Brain microvascular endothelial cell (primary cell): ENCODE results near the gene COL24A1.
"Not testable (repeated sequence)": the region's sequence is repeated elsewhere in the genome, so short reads cannot be mapped to it uniquely, and the experiment has no call there.

Source experiments
- DNase-seq: peaks from one replicate; pipeline ENCODE4 v3.0.0-alpha.2; 2020
- H3K27ac ChIP-seq: fragments of 250-450 bp; sonication (Bioruptor Pico); 2 replicates; pipeline ENCODE4 v1.5.1; 2020; ENCODE audit warnings: mild to moderate bottlenecking, moderate library complexity
- H3K27me3 ChIP-seq: fragments of 250-450 bp; sonication (Bioruptor Pico); replicated peaks from 2 replicates; pipeline ENCODE4 v1.5.1; 2020; ENCODE audit warnings: mild to moderate bottlenecking
- H3K36me3 ChIP-seq: fragments of 250-450 bp; sonication (Bioruptor Pico); replicated peaks from 2 replicates; pipeline ENCODE4 v1.5.1; 2020; ENCODE audit warnings: mild to moderate bottlenecking
- H3K4me3 ChIP-seq: 2 replicates; pipeline ENCODE4 v1.5.1; 2011; ENCODE audit warnings: low read depth, mild to moderate bottlenecking, control low read depth, low read length, moderate library complexity
- CTCF ChIP-seq: IDR thresholded peaks from 2 replicates; pipeline ENCODE4 v1.5.1; 2011; ENCODE audit warnings: low read depth, mild to moderate bottlenecking, moderate library complexity, low read length, control low read depth, inconsistent platforms; ENCODE audit errors: missing control alignments
- in situ Hi-C: cut with HindIII; loops from 2 replicates; pipeline ENCODE4 v1.10.0; 2017; ENCODE audit warnings: low sequenced_read_pairs, low pct_ligation_motif_present

COL24A1 gene

DNA sequence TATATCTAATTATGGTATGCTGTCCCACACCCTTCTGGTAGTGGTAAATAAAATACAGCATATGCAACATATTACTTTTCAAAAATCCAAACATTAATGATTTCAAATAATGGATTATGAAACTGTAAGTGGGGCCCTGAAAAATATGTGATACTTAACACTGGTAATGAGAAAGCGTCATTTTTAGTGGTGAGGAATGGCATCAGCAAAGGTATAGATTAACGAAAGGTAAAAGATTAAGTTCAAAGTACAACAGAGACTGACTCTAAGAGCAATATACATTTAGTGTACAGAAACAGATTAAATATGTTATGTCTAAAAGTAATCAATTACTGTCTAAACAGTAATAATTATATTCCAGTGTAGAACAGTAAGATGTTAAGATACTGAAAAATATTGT is 194.1 kb downstream of the COL24A1 start:
- no peak for TF ChIP-seq CTCF
- no peaks in the 10 kb centered on the region for H3K36me3 ChIP-seq
- no peak overlapping the region for H3K27ac ChIP-seq
- no peak for DNase-seq
- H3K4me3 ChIP-seq = no peak overlapping the region
- in situ Hi-C loops = no loop called here
- no peaks in the 10 kb centered on the region for H3K27me3 ChIP-seq

- Histone ChIP-seq H3K36me3 (no peaks in the 10 kb centered on the region), H3K4me3 (no peak overlapping the region), H3K27ac (no peak overlapping the region), H3K27me3 (no peaks in the 10 kb centered on the region)
- no peak for TF ChIP-seq CTCF
- in situ Hi-C loops = no loop called here
- DNase-seq = no peak
Observed at GRCh38 chr1:85957760-85958159, 198.8 kb downstream of the COL24A1 start.

DNA sequence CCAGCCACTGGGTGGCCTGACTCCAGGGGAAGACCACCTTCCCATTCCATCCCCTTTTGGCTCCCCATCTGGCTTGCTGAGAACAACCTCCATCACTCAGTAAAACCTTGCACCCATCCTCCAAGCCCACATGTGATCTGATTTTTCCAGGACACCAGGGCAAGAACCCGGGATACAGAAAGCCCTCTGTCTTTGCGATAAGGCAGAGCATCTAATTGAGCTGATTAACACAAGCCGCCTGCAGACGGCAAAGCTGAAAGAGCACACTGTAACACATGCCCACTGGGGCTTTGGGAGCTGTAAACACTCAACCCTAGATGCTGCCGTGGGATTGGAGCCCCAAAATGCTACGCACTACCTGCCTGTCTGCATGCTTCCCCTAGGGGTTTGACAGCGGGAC is 201.4 kb downstream of the COL24A1 start:
- H3K27ac ChIP-seq, H3K27me3 ChIP-seq, H3K36me3 ChIP-seq, H3K4me3 ChIP-seq, in situ Hi-C loops, DNase-seq: not testable (repeated sequence)

DNA sequence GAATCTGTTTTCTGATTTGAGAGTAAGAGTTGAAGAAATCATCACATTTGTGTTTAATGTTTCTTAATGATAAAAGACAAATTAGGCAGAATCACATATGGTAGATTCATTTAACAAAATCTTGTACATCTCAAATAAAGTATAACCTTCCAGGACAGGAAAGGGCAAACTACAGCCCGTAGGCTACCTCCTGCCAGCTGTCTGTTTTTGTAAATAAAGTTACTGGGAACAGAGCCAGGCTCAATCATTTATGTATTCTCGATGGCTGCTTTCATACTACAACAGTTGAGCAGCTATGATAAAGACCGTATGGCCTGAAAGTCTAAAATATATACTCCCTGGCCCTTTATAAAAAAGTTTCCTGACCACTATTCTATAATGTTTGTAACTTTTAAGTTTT is 204.1 kb downstream of the COL24A1 start:
- no peaks in the 10 kb centered on the region for H3K36me3 ChIP-seq
- H3K4me3 ChIP-seq = no peak overlapping the region
- in situ Hi-C loops = no loop called here
- no peak overlapping the region for H3K27ac ChIP-seq
- no peak for DNase-seq
- no peak for TF ChIP-seq CTCF
- no peaks in the 10 kb centered on the region for H3K27me3 ChIP-seq

- H3K27me3 ChIP-seq = no peaks in the 10 kb centered on the region
- no peak for TF ChIP-seq CTCF
- H3K4me3 ChIP-seq = no peak overlapping the region
- DNase-seq = no peak
- in situ Hi-C loops = no loop called here
- no peak overlapping the region for H3K27ac ChIP-seq
- no peaks in the 10 kb centered on the region for H3K36me3 ChIP-seq
Observed at GRCh38 chr1:85947186-85947585, 209.4 kb downstream of the COL24A1 start.

DNA sequence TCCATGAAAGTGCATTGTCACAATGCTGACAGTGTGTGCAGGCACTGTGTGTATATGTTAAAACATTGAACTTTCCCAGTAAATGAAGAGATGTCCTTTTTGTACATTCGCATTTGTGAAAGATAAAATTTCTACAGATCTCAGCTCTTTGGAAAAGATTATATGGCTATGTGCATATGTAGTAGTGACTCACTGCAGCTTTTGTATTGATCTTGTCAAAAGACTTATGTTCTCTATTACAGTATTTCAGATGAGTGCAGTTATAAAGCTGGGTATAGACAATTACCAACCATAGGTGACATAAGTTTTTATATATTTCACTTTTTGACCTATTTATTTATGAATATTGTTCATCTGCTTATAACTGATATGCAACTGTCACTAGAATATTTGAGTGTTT is 212.6 kb downstream of the COL24A1 start:
- H3K27me3 ChIP-seq = no peaks in the 10 kb centered on the region
- H3K4me3 ChIP-seq = no peak overlapping the region
- DNase-seq = no peak
- TF ChIP-seq CTCF = no peak
- in situ Hi-C loops = no loop called here
- no peak overlapping the region for H3K27ac ChIP-seq
- H3K36me3 ChIP-seq = no peaks in the 10 kb centered on the region

GRCh38 chr1:85943526-85943925 is 213.0 kb downstream of the COL24A1 start:
- DNase-seq = no peak
- Histone ChIP-seq H3K27ac (no peak overlapping the region), H3K36me3 (no peaks in the 10 kb centered on the region), H3K27me3 (no peaks in the 10 kb centered on the region), H3K4me3 (no peak overlapping the region)
- no peak for TF ChIP-seq CTCF
- in situ Hi-C loops = no loop called here
